Bone marrow (tissue), 2 donors: Measurements from ENCODE around the gene ITGA7.

Experiments used
- DNase-seq, 2 donors: peaks; one replicate each; lab custom pipeline; 2025; lab: John Stamatoyannopoulos, UW

ITGA7 gene

DNA sequence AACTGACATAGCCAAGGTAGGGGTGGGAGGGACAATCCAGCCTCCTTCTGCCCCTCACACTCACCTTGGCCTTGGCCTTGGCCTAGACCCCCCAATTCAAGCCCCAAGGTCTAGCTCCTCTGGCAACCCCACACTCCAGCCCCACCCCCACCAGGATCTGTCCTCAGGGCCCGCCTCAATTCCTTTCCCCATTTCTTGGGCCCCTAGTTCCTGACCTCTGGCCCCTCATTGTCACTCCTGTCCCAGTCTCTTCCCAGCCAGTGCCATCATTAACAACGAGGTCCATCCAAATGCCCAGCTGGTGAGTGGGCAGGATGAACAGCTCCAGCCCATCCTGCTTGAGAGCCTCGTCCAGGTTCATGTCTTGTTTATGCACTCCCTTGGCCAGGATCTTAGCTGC, 28.4 kb upstream of the ITGA7 start:
- no peak for DNase-seq

DNA sequence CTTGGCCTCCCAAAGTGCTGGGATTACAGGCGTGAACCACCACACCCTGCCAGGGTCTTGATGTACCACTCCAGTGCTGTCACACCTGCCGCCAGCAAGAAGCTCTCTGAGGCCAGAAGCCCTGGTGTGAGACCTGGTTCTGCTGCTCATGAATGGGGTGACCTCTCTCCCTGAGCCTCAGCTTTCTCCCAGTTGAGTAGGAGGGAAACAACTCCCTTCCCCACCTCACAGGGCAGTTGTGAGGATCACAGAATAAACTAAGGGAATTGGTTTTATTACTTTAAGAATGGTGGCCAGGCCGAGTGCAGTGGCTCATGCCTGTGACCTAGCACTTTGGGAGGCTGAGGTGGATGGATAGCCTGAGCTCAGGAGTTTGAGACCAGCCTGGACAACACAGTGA, 26.9 kb upstream of the ITGA7 start:
- no peak for DNase-seq

- DNase-seq, result no peak
Observed at GRCh38 chr12:55733858-55734257, 26.2 kb upstream of the ITGA7 start.

- DNase-seq, result no peak
Observed at GRCh38 chr12:55733021-55733555, 25.4 kb upstream of the ITGA7 start.

DNA sequence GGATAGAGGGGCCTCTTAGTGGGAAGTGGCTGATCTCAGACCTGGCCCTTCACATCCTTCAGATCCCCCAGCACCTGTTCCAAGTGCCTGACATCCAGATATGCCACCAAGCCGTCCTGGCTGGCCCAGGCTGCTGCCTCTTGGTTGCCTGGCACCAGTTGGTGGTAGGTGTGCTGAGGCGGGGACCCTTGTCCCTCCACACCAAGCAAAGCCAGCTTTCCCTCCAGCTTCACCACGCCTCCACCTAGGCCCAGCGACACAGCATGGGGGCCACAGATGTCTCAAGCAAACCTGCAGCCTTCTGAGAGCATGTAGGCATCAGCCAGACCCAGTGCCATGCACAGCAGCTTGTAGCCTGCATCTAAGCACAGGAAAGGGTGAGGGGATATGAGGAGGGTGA, 24.6 kb upstream of the ITGA7 start:
- no peak for DNase-seq

DNA sequence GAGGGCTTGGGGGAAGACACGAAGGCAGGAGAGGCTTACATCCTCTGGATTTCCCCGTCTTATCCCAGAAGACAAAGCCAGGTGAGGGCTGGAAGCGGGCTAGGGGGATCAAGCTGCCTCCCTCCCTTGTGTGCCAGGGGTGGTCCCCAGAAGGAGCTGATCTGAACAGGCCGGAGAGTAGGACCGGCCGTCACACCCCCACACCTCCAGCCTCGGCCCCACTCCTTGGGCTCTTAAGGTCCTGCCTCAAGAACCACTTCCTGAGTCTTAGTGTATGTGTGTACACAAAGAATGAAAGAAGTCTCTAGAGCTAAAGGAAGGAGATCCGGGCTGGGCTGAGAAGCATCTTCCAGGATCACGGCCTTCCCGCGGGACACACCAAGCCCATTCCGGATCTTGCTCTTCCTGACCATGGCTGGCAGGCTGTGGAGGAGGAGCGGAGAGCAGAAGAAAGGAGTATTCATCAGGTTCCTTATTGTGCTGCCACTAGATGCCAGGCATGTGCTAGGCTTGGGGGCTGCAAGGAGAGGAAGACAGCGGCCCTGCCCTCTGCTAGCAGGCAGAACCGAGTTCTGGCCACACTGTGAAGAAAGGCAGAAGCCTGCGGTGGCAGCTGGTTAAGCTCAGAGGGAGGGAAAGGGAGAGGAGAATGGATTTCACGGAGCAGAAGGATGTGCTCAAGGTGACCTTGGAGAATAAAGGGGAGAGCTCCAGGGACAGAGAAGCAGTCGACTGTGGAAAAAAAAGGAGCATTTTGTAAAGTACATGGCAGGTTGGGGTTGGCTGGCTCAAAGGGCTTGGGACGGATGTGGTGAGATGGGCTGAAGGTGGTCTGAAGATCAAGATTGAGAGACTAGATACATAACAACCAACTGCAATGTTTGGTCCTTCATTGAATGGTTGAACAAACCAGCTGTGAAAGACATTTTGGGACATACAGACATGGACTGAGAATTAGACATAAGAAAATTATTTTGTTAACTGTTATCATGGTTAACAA, 22.4 kb upstream of the ITGA7 start:
- peak in 1 of 2 donors; percentile 52 for DNase-seq

- peak; percentile 38 to 66 for DNase-seq
Observed at GRCh38 chr12:55728939-55729818, 21.5 kb upstream of the ITGA7 start, which contains the start of gene CD63. CD63 (minus strand) TSS chr12:55729009; CDS start chr12:55728341, 668 bp downstream.

- peak in 1 of 2 donors; percentile 49 for DNase-seq
Observed at GRCh38 chr12:55728186-55728938, 20.7 kb upstream of the ITGA7 start.

GRCh38 chr12:55727643-55728185, 20.0 kb upstream of the ITGA7 start:
- DNase-seq, result no peak

DNA sequence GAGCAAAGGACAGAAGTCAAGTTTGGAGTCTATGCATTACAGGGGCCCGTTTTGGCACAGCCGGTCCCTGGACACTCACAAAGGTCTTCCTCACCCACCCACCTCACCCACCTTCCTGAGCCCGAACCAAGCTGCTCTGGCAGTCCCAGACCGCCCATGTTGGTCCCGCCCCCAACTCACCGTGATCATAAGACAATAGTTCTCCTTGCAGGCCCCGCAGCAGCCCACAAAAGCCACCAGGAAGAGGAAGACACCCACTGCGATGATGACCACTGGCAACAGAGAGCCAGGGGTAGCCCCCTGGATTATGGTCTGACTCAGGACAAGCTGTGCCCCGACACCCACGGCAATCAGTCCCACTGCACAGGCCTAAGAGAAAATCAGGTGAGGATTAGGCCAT, 19.3 kb upstream of the ITGA7 start:
- no peak for DNase-seq

DNA sequence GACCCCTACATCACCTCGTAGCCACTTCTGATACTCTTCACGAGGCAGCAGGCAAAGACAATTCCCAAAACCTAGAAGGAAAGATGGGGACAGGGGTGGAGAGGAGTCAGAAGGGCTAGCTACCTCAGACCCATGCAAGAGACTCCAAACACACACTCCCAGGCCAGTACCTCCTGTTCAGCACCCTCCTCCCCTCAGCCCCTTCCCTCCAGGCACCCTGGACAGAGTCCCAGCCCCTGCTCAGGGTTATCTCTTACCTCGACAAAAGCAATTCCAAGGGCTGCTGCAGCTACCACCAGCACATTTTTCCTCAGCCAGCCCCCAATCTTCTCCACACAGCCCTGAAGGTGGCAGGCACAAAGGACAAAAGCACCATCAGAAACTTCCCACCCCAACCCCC, 17.9 kb upstream of the ITGA7 start:
- no peak for DNase-seq

- DNase-seq, result no peak
Observed at GRCh38 chr12:55724940-55725309, 17.2 kb upstream of the ITGA7 start.

DNA sequence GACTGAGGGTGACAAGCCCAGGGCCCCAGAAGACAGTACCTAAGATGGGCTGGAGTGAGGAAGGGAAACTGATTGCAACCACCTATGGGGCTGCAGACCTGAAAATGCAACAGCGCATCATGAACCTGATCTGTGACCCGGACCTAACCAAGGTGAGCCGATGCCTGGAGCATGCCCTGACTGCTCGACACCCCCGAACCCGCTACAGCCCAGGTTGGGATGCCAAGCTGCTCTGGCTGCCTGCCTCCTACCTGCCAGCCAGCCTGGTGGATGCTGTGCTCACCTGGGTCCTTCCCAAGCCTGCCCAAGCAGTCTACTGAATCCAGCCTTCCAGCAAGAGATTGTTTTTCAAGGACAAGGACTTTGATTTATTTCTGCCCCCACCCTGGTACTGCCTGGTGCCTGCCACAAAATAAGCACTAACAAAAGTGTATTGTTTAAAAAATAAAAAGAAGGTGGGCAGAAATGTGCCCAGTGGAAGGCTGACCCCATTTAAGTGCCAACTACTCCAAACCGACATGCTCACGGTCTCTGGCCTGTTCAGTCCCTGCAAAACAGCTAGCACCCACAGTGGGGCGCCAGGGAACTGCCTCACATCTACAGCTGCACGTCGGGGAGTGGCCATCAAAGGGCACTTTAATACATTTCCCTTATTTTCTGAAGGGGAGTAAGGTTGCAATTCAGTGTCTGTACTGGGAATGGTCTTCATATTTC, 16.7 kb upstream of the ITGA7 start:
- peak; percentile 13 to 33 for DNase-seq

GRCh38 chr12:55723516-55724225, 16.0 kb upstream of the ITGA7 start:
- DNase-seq, result no peak

GRCh38 chr12:55722948-55723347, 15.2 kb upstream of the ITGA7 start:
- no peak for DNase-seq

DNA sequence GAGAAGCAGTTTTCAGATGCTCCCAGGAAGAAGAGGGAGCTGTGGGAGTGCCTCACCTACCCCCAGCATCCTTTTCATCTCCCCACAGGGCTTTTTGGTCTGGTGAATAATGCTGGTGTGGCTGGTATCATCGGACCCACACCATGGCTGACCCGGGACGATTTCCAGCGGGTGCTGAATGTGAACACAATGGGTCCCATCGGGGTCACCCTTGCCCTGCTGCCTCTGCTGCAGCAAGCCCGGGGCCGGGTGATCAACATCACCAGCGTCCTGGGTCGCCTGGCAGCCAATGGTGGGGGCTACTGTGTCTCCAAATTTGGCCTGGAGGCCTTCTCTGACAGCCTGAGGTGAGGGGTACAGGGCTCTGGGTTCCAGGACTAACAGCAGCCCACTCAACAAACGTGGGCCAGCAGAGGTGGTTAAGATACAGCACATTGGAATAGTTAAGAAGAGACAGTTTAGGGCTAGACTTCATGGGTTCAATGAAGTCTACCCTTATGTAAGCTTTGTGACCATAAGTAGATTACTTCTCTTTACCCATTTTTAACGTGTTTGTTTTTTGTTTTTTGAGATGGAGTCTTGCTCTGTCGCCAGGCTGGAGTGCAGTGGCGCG, 14.0 kb upstream of the ITGA7 start:
- DNase-seq, result no peak

GRCh38 chr12:55720894-55721444, 13.3 kb upstream of the ITGA7 start:
- DNase-seq, result peak in 1 of 2 donors; percentile 18

- DNase-seq, result no peak
Observed at GRCh38 chr12:55720071-55720564, 12.4 kb upstream of the ITGA7 start, which contains the start of gene RDH5. RDH5 (plus strand) TSS chr12:55720393; CDS start chr12:55721185, 792 bp downstream.

DNA sequence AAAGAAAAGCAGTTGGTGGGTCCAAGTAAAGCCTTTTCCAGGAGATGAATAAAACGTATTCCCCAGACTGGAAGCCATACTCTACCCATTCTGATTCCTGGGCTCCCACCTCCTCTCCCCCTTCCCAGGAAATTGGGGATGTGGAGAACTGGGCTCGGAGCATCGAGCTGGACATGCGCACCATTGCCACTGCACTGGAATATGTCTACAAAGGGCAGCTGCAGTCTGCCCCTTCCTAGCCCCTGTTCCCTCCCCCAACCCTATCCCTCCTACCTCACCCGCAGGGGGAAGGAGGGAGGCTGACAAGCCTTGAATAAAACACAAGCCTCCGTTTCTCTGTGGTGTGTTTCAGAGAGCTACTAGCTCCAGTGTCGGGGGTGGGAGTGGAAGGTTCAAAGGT, 11.7 kb upstream of the ITGA7 start:
- DNase-seq, result no peak
